Measurements from ENCODE around the gene FBXL13.
"Not testable (repeated sequence)": the region's sequence is repeated elsewhere in the genome, so short reads cannot be mapped to it uniquely, and the experiment has no call there.

The FBXL13 gene

DNA sequence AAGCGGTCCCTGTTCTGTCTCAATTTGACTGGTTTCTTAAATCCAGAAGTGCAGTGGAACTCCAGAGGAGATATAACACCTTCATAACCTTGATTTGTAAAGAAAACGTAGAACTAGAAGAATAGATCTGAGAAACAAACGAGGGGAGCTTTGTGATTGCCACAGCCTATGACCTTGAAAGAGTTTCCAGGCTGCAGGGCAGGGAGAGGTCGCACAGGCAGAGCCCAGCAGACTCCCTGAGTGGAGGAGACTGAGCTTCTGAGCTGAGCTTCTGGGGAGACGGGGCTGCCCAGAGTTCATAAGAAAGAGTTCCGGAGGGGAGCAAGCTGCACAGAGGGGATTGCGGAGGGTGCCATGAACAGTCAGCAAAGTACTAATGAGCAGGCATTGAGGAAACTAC is 268.0 kb downstream of the FBXL13 start:
- no peak overlapping the region for H3K4me3 ChIP-seq (ENCODE audit: low read depth, low read length)
- no peaks in the 10 kb centered on the region for H3K36me3 ChIP-seq (replicated peaks)
- no peak for DNase-seq
- TF ChIP-seq, protein P1, sequence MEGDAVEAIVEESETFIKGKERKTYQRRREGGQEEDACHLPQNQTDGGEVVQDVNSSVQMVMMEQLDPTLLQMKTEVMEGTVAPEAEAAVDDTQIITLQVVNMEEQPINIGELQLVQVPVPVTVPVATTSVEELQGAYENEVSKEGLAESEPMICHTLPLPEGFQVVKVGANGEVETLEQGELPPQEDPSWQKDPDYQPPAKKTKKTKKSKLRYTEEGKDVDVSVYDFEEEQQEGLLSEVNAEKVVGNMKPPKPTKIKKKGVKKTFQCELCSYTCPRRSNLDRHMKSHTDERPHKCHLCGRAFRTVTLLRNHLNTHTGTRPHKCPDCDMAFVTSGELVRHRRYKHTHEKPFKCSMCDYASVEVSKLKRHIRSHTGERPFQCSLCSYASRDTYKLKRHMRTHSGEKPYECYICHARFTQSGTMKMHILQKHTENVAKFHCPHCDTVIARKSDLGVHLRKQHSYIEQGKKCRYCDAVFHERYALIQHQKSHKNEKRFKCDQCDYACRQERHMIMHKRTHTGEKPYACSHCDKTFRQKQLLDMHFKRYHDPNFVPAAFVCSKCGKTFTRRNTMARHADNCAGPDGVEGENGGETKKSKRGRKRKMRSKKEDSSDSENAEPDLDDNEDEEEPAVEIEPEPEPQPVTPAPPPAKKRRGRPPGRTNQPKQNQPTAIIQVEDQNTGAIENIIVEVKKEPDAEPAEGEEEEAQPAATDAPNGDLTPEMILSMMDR (IDR thresholded peaks at IDR 0.05; ENCODE audit: low read depth, low read length, missing control alignments), result no peak
- no peak overlapping the region for H3K27ac ChIP-seq
- H3K27me3 ChIP-seq (replicated peaks), result no peaks in the 10 kb centered on the region
- in situ Hi-C loops (cut with HindIII; ENCODE audit: low pct_ligation_motif_present, low sequenced_read_pairs), result no loop called here

DNA sequence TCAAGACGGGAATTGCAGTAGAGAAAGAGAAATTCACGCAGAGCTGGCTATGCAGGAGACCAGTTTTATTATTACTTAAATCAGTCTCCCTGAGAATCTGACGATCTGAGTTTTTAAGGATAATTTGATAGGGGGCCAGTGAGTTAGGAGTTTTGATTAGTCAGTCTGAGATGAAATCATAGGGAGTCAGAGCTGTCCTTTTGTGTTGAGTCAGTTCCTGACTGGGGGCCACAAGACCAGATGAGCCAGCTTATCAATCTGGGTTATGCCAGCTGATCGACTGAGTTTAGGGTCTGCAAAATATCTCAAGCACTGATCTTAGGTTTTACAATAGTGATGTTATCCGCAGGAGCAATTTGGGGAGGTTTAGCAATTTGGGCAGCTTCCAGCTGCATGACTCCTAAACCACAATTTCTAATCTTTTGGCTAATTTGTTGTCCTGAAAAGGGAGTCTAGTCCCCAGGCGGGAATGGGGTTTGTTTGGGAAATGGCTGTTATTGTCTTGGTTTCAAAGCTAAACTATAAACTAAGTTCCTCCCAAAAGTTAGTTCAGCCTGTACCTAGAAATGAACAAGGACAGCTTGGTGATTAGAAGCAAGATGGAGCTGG is 278.5 kb downstream of the FBXL13 start:
- peak; percentile 12 for DNase-seq
- H3K36me3 ChIP-seq (replicated peaks); H3K27me3 ChIP-seq (replicated peaks); H3K4me3 ChIP-seq (ENCODE audit: low read depth, low read length); H3K27ac ChIP-seq; in situ Hi-C loops (cut with HindIII; ENCODE audit: low pct_ligation_motif_present, low sequenced_read_pairs): not testable (repeated sequence)

DNA sequence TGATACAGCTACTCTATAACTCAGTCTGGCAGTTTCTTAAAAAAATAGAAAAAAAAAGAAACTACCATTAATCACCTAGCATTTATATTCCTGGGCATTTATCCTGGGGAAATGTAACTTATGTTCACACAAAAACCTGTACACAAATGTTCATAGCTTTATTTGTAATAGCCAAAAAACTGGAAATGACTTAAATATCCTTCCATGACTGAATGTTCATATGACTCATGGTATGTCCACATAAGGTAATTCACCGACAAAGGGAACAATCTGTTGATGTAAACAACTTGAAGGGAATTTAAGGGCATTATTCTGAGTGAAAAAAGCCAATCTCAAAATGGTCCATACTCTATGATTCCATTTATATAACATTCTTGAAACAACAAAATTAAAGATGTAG is 280.0 kb downstream of the FBXL13 start:
- H3K27me3 ChIP-seq (replicated peaks); H3K4me3 ChIP-seq (ENCODE audit: low read depth, low read length); H3K36me3 ChIP-seq (replicated peaks); DNase-seq; in situ Hi-C loops (cut with HindIII; ENCODE audit: low pct_ligation_motif_present, low sequenced_read_pairs); H3K27ac ChIP-seq: not testable (repeated sequence)

DNA sequence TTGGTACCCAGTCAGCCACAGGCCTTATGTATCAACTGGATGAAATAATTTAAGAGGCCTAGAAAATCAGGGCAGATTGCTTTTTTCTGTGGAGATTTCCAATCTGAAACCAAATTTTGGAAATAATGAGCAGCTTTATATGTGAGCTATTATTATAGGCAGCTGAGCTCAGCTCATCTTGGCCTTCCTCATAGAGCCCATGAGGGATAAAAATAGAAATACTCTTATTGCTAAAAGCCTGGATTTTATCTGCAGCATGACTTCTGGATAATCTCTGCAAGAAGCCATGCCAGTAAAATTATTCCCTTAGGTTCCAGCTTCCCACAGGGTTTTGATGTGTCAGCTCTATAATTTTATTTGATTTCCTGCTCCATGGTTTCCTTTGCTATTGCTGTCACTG is 282.8 kb downstream of the FBXL13 start:
- DNase-seq; H3K27me3 ChIP-seq (replicated peaks); H3K4me3 ChIP-seq (ENCODE audit: low read depth, low read length); H3K36me3 ChIP-seq (replicated peaks); in situ Hi-C loops (cut with HindIII; ENCODE audit: low pct_ligation_motif_present, low sequenced_read_pairs); H3K27ac ChIP-seq: not testable (repeated sequence)

DNA sequence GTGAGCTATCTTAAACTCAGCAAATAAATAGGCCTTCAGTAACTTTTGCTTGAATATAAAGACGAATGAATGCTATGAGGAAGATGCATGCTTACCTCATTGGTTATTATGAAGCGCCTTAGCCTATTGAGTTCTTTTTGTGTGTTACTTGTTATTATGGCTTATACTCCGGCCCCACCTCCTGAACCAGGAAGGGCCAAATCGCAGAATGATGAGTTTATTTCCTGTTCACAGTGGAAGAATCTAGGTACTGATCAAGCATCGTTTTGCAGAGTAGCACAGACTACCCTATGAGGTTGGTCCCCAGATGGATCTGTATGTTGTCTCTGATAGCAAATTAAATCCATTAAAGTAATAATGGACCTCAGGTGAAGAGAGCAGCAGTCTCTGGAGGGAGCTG is 283.2 kb downstream of the FBXL13 start:
- in situ Hi-C loops (cut with HindIII; ENCODE audit: low pct_ligation_motif_present, low sequenced_read_pairs); H3K36me3 ChIP-seq (replicated peaks); H3K27me3 ChIP-seq (replicated peaks); H3K27ac ChIP-seq; H3K4me3 ChIP-seq (ENCODE audit: low read depth, low read length); DNase-seq: not testable (repeated sequence)

DNA sequence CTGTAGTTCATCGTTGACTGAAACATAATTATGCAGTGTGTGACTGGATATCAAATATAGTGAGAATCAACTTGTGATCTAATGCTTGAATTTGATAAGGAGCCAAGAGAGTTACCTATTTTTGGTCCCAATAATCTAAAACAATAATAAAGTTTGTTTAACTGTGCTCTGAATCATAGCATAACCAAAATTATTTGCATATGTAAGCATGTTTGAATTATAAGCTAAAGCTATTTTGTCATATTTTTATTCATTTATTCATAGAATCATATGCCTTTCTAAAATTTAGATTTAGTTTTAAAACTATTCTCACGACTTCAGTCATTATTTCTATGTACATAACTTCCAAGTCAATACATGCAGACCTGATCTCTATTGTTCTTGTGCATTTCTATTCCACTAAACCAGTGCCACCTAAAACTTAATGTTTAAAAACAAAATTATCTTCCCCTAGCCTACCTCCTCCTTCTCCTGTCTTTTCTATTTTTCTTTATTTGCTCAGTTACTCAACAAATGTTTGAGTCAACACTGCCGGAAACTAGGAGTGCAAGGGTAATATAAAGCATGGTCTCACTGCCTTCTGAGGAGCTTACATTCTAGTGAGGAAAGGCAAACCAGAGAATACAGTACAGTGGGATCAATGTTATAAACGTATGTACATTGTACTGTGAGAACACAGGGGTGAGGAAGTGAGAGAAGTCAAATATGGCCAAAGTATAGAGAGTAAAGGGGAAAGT is 284.1 kb downstream of the FBXL13 start:
- H3K27me3 ChIP-seq (replicated peaks); H3K27ac ChIP-seq; DNase-seq; H3K36me3 ChIP-seq (replicated peaks); H3K4me3 ChIP-seq (ENCODE audit: low read depth, low read length); in situ Hi-C loops (cut with HindIII; ENCODE audit: low pct_ligation_motif_present, low sequenced_read_pairs): not testable (repeated sequence)

DNA sequence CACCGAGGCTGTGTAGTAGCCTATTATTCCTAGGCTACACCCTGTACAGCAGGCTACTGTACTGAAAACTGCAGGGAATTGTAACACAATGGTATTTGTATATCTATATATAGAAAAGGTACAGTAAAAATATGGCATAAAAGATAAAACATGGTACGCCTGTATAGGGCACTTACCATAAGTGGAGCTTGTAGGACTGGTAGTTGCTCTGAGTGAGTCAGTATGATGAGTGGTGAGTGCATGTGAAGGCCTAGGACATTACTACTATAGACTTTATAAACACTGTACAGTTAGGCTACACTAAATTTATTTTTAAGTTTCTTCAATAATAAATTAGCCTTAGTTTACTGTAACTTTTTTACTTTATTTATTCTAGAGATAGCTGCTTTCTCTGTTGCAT is 285.8 kb downstream of the FBXL13 start:
- H3K27me3 ChIP-seq (replicated peaks); DNase-seq; in situ Hi-C loops (cut with HindIII; ENCODE audit: low pct_ligation_motif_present, low sequenced_read_pairs); H3K27ac ChIP-seq; H3K36me3 ChIP-seq (replicated peaks); H3K4me3 ChIP-seq (ENCODE audit: low read depth, low read length): not testable (repeated sequence)

DNA sequence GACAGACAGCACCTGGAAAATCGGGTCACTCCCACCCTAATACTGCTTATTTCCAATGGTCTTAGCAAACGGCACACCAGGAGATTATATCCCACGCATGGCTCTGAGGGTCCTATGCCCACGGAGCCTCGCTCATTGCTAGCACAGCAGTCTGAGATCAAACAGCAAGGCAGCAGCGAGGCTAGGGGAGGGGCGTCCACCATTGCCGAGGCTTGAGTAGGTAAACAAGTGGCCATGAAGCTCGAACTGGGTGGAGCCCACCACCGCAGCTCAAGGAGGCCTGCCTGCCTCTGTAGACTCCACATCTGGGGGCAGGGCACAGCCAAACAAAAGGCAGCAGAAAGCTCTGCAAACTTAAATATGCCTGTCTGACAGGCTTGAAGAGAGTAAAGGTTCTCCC is 293.7 kb downstream of the FBXL13 start:
- DNase-seq; H3K27me3 ChIP-seq (replicated peaks); in situ Hi-C loops (cut with HindIII; ENCODE audit: low pct_ligation_motif_present, low sequenced_read_pairs); H3K36me3 ChIP-seq (replicated peaks); H3K27ac ChIP-seq; H3K4me3 ChIP-seq (ENCODE audit: low read depth, low read length): not testable (repeated sequence)

DNA sequence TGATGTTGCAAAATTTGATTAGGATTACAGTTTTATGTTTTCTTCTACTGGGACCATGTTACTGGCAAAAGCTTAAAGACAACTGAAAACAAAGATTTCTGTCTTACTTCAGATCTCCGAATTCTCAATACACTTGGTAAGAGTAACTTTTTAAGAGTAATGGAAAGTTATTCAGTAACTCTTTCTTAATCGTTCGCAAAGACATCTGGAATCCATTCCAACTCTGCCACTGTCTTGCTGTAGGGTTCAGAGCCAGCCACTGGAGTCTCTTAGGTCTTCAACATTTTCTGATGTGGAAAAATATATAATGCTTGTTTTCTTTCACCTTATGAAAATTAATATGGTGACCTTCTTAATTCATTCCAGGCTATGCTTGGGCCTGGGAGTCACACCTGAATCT is 295.9 kb downstream of the FBXL13 start:
- H3K27ac ChIP-seq; in situ Hi-C loops (cut with HindIII; ENCODE audit: low pct_ligation_motif_present, low sequenced_read_pairs); H3K27me3 ChIP-seq (replicated peaks); H3K36me3 ChIP-seq (replicated peaks); DNase-seq; H3K4me3 ChIP-seq (ENCODE audit: low read depth, low read length): not testable (repeated sequence)

DNA sequence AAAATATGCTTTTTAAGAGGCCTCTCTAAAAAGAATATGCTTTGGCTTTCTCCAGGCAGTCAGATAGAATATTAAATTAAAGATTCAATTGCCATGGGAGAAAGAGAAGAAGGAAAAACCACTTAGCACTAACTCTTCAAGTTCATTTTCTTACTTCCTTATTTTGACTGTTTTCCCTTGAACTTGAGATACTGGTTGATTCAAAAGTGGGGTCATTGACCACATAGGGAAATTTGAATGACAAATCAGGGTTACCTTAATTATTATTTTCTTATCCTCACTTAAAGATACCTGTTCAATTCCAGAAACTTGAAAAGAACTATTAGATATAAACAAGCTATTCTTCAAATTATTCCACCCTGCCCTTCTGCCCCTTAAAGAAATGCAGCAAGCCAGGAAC is 298.4 kb downstream of the FBXL13 start:
- H3K36me3 ChIP-seq (replicated peaks); in situ Hi-C loops (cut with HindIII; ENCODE audit: low pct_ligation_motif_present, low sequenced_read_pairs); DNase-seq; H3K4me3 ChIP-seq (ENCODE audit: low read depth, low read length); H3K27me3 ChIP-seq (replicated peaks); H3K27ac ChIP-seq: not testable (repeated sequence)

DNA sequence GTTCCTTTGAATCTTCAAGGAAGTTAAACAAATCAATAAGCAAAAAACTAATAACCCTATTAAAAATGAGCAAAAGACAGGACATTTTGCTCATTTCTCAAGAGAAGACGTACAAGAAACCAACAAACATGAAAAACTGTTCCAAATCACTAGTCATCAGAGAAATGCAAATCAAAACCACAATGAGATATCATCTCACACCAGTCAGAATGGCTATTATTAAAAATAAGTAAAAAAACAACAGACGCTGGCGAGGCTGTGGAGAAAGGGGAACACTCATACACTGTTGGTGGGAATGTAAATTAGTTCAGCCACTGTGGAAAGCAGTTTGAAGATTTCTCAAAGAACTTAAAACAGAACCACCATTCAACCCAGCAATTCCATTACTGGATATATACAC is 304.1 kb downstream of the FBXL13 start:
- H3K27me3 ChIP-seq (replicated peaks); H3K27ac ChIP-seq; H3K36me3 ChIP-seq (replicated peaks); DNase-seq; H3K4me3 ChIP-seq (ENCODE audit: low read depth, low read length); in situ Hi-C loops (cut with HindIII; ENCODE audit: low pct_ligation_motif_present, low sequenced_read_pairs): not testable (repeated sequence)

DNA sequence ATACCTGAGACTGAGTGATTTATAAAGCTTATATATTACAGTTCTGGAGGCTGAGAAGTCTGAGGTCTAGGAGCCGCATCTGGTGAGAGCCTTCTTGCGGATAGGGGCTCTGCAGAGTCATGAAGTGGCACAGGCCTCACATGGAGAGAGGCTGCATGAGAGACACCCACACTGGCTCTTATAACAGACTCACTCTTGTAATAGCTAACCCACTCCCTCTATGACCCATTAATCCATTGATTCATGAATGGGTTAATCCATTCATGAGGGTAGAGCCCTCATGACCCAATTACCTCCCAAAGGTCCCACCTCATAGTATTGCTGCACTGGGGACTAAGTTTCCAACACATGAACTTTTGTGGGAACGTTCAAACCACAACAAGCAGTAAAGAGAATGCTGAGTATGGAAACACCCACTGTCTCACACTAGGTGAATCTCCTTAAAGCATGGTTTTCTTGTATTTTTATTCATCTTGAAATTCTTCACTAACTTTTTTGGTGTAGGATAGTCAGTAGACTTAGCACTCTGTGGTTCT is 304.9 kb downstream of the FBXL13 start:
- H3K36me3 ChIP-seq (replicated peaks); in situ Hi-C loops (cut with HindIII; ENCODE audit: low pct_ligation_motif_present, low sequenced_read_pairs); H3K27me3 ChIP-seq (replicated peaks); H3K27ac ChIP-seq; DNase-seq; H3K4me3 ChIP-seq (ENCODE audit: low read depth, low read length): not testable (repeated sequence)

DNA sequence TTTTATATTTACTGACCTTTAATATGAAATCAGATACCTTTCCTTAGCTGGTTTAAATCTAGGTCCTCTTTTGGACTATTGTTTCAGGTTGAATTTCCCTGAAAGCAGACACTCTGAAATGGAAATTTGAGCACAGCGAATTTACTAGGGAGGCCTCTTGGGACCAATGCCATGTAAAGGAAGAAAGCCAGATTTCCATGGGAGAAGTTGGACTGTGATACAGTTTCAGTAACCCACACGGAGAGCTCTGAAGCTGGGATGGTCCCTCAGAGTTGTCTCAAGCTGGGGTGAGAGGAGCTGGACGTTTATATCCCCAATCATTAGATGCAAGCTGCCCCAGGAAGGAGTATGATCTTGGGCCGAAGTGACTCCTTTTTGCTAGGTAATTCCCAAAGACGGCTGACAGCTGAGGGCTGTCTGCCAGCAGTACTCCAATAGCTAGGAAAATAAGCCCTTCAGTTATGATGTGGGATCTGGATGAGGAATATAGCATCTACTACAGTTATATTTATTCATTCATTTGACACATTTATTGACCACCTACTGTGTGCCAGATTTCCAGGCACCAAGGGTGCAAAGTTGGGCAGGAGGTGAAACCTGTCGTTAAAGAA is 311.2 kb downstream of the FBXL13 start:
- in situ Hi-C loops (cut with HindIII; ENCODE audit: low pct_ligation_motif_present, low sequenced_read_pairs), result not testable (repeated sequence)

More for the DNA sequence above, 311.2 kb downstream of the FBXL13 start:
- not testable (repeated sequence) for DNase-seq; H3K36me3 ChIP-seq (replicated peaks); H3K4me3 ChIP-seq (ENCODE audit: low read depth, low read length); H3K27me3 ChIP-seq (replicated peaks); H3K27ac ChIP-seq

Data from brain microvascular endothelial cell (primary cell).